Osteoblast (primary cell): ENCODE data around the gene MEOX2. TPM values are rescaled to one million over a fixed set of nuclear protein-coding genes. Genes with fewer than 3 reads are reported as not detected.
A peak's percentile ranks its signal among the peaks of the same experiment; 100 is the strongest.

Source experiments
- DNase-seq: peaks from one replicate; pipeline ENCODE4 v3.0.0; 2011; ENCODE audit warnings: low spot score, mixed read lengths; ENCODE audit not compliant: insufficient read length; ENCODE audit errors: missing footprints
- H2AFZ ChIP-seq: 2 replicates; pipeline ENCODE4 v1.6.0; 2011; ENCODE audit warnings: mild to moderate bottlenecking, low read length
- H3K27ac ChIP-seq: 2 replicates; pipeline ENCODE4 v1.5.1; 2011; ENCODE audit warnings: mild to moderate bottlenecking, low read depth, low read length, moderate library complexity
- H3K27me3 ChIP-seq: 2 replicates; pipeline ENCODE4 v1.6.0; 2012; ENCODE audit warnings: mild to moderate bottlenecking, control low read depth, inconsistent platforms, low read length, moderate library complexity; ENCODE audit not compliant: insufficient read depth
- H3K36me3 ChIP-seq: 2 replicates; pipeline ENCODE4 v1.5.1; 2011; ENCODE audit warnings: mild to moderate bottlenecking, low read length, control low read depth, moderate library complexity; ENCODE audit not compliant: insufficient read depth
- H3K4me1 ChIP-seq: 2 replicates; pipeline ENCODE4 v1.5.1; 2011; ENCODE audit warnings: mild to moderate bottlenecking, low read length, control low read depth, moderate library complexity; ENCODE audit not compliant: insufficient read depth
- H3K4me2 ChIP-seq: 2 replicates; pipeline ENCODE4 v1.6.0; 2011; ENCODE audit warnings: mild to moderate bottlenecking, low read length; ENCODE audit not compliant: insufficient read depth
- H3K4me3 ChIP-seq: fragments of 200-600 bp; sonication (generic); 3 replicates; pipeline ENCODE4 v1.5.1; 2012; ENCODE audit warnings: mild to moderate bottlenecking, low read length, inconsistent platforms; ENCODE audit not compliant: insufficient read depth
- H3K79me2 ChIP-seq: 2 replicates; pipeline ENCODE4 v1.6.0; 2012; ENCODE audit warnings: mild to moderate bottlenecking, low read length, control low read depth, inconsistent platforms; ENCODE audit not compliant: insufficient read depth
- H3K9me3 ChIP-seq: 2 replicates; pipeline ENCODE4 v1.5.1; 2011; ENCODE audit warnings: low read depth, low read length, control low read depth
- H4K20me1 ChIP-seq: 2 replicates; pipeline ENCODE4 v1.6.0; 2012; ENCODE audit warnings: mild to moderate bottlenecking, low read length, control low read depth; ENCODE audit not compliant: insufficient read depth
- CTCF ChIP-seq: IDR thresholded peaks from 2 replicates; pipeline ENCODE4 v1.5.1; 2011; ENCODE audit warnings: mild to moderate bottlenecking, low read depth, low read length, moderate library complexity; ENCODE audit errors: extremely low read depth
- total RNA-seq: library from RNA; depleted of rRNA; stranded (reverse); fragments of >200 nt; gene quantifications from 2 replicates; pipeline ENCODE4 v1.2.3, GENCODE V29; 2012

MEOX2 gene
- total RNA-seq, 1 donor = 4.7 TPM

DNA sequence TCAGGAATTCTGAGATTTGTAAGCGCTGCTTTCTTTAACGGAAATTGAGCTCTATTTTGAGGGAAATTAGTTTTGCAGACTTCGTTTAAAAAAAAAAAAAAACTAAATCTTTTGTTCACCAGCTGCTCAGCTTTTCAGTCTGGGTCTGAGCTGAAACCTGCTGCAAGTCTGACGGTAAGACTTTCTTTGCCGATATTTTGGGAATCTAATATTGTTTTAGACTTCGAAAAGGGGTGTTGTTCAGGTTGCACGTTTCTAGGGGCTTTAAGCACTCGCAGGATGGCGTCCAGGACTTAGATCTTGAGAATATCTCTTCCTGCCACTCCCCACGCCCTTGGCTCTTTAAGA lies 1.8 kb upstream of the MEOX2 start:
- Histone ChIP-seq H3K4me1 (peaks cover 8% of the 10 kb centered on the region), H3K36me3 (no peaks in the 10 kb centered on the region), H3K27me3 (peaks cover 10% of the 10 kb centered on the region), H3K9me3 (no peaks in the 10 kb centered on the region), H3K27ac (no peak overlapping the region), H3K4me2 (peak overlapping the region; percentile 95), H3K79me2 (peaks cover 5% of the 10 kb centered on the region), H2AFZ (no peak overlapping the region), H4K20me1 (no peaks in the 10 kb centered on the region), H3K4me3 (no peak overlapping the region)
- TF ChIP-seq CTCF = no peak
- no peak for DNase-seq

- peak; percentile 30 for DNase-seq
- no peaks in the 10 kb centered on the region for H4K20me1 ChIP-seq
- H3K79me2 ChIP-seq = peaks cover 9% of the 10 kb centered on the region
- no peak for TF ChIP-seq CTCF
- no peak overlapping the region for H2AFZ ChIP-seq
- H3K4me1 ChIP-seq = peaks cover 8% of the 10 kb centered on the region
- no peak overlapping the region for H3K27ac ChIP-seq
- H3K27me3 ChIP-seq = peaks cover 10% of the 10 kb centered on the region
- no peaks in the 10 kb centered on the region for H3K36me3 ChIP-seq
- peak overlapping the region; percentile 95 for H3K4me2 ChIP-seq
- no peaks in the 10 kb centered on the region for H3K9me3 ChIP-seq
- peak overlapping the region; percentile 81 for H3K4me3 ChIP-seq
These were observed 1.2 kb upstream of the MEOX2 start for GRCh38 chr7:15687546-15688278.

DNA sequence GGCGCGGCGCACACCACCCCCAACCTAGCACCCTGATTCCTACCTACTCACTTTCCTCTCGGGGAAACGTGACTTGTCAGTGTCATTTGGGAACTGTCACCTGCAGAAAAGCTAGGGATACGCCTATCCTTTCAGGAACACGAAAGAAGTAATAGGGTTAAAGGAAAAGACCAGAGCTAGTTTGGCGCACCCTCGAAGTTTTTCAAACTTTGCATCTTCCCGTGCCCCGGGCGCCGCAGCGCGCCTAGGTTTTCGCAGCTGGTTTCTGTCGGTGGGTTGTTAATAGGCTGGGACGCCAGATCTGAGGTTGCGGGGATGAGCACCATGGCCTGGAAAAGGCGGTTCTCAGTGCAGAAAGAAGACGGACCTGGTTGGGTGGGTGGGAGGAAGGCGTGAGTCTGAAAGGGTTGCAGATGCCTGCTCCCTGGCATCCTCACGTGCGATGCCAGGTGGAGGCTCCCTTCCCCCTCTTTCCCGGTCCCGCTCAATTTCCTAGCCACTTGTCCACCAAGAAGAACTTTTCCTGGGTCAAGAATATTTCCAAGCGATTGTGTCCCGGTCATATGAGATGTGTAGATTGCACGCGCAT lies 568 bp upstream of the MEOX2 start:
- Histone ChIP-seq H3K9me3 (no peaks in the 10 kb centered on the region), H3K27me3 (peaks cover 10% of the 10 kb centered on the region)
- DNase-seq = peak; percentile 17

More for the DNA sequence above, 568 bp upstream of the MEOX2 start:
- Histone ChIP-seq H3K4me1 (peaks cover 8% of the 10 kb centered on the region), H3K4me2 (peak overlapping the region; percentile 95), H3K79me2 (peaks cover 9% of the 10 kb centered on the region), H3K27ac (peak overlapping the region; percentile 83), H3K4me3 (peak overlapping the region; percentile 81), H4K20me1 (no peaks in the 10 kb centered on the region), H2AFZ (peak overlapping the region; percentile 89), H3K36me3 (no peaks in the 10 kb centered on the region)
- TF ChIP-seq CTCF = no peak
